ENCODE data around the gene LYAR.

GRCh38 chr4:4226606-4227438 is 63.1 kb downstream of the LYAR start, which contains the start of gene OTOP1:
- TF ChIP-seq POLR2A (IDR thresholded peaks at IDR 0.05) (no peak), CTCF (IDR thresholded peaks at IDR 0.05) (no peak)
